ENCODE measurements around the gene ZNF488. TPM values are rescaled to one million over a fixed set of nuclear protein-coding genes. Genes with fewer than 3 reads are reported as not detected.

The ZNF488 gene
- total RNA-seq, 4 donors from 2014 or later, result 0.21 TPM; not detected in 2

GRCh38 chr10:47354900-47355299 is 29.2 kb downstream of the ZNF488 start:
- H3K4me1 ChIP-seq, result no peaks in the 10 kb centered on the region
- DNase-seq, result no peak
- TF ChIP-seq CTCF (IDR thresholded peaks at IDR 0.05) (no peak), POLR2A (IDR thresholded peaks at IDR 0.05) (no peak)
- no peaks in the 10 kb centered on the region for H3K36me3 ChIP-seq
- no peak overlapping the region for H3K27ac ChIP-seq
- H3K4me3 ChIP-seq, result no peak overlapping the region
- no peaks in the 10 kb centered on the region for H3K27me3 ChIP-seq
- no peaks in the 10 kb centered on the region for H3K9me3 ChIP-seq
- intact Hi-C loops (cut with DNase I; ENCODE audit: low total_unique reads), result no loop called here

GRCh38 chr10:47354165-47354564 is 29.9 kb downstream of the ZNF488 start:
- TF ChIP-seq POLR2A (IDR thresholded peaks at IDR 0.05) (no peak), CTCF (IDR thresholded peaks at IDR 0.05) (no peak)
- Histone ChIP-seq H3K27ac (no peak overlapping the region), H3K4me1 (no peaks in the 10 kb centered on the region), H3K36me3 (no peaks in the 10 kb centered on the region), H3K27me3 (no peaks in the 10 kb centered on the region), H3K9me3 (no peaks in the 10 kb centered on the region), H3K4me3 (no peak overlapping the region)
- DNase-seq, result no peak
- intact Hi-C loops (cut with DNase I; ENCODE audit: low total_unique reads), result no loop called here

GRCh38 chr10:47353351-47353750 is 30.7 kb downstream of the ZNF488 start:
- Histone ChIP-seq H3K27me3 (no peaks in the 10 kb centered on the region), H3K4me3 (no peak overlapping the region), H3K9me3 (no peaks in the 10 kb centered on the region), H3K36me3 (no peaks in the 10 kb centered on the region), H3K4me1 (no peaks in the 10 kb centered on the region), H3K27ac (no peak overlapping the region)
- no peak for TF ChIP-seq CTCF (IDR thresholded peaks at IDR 0.05)
- no peak for TF ChIP-seq POLR2A (IDR thresholded peaks at IDR 0.05)
- DNase-seq, result no peak
- intact Hi-C loops (cut with DNase I; ENCODE audit: low total_unique reads), result no loop called here

- Histone ChIP-seq H3K36me3 (no peaks in the 10 kb centered on the region), H3K27me3 (no peaks in the 10 kb centered on the region), H3K4me3 (no peak overlapping the region), H3K9me3 (no peaks in the 10 kb centered on the region), H3K4me1 (no peaks in the 10 kb centered on the region), H3K27ac (no peak overlapping the region)
- TF ChIP-seq CTCF (IDR thresholded peaks at IDR 0.05) (no peak), POLR2A (IDR thresholded peaks at IDR 0.05) (no peak)
- no peak for DNase-seq
- intact Hi-C loops (cut with DNase I; ENCODE audit: low total_unique reads), result no loop called here
These were observed 31.9 kb downstream of the ZNF488 start for GRCh38 chr10:47351899-47352815.
